AML-193 (cell line): ENCODE data around the gene HENMT1.
A peak's percentile ranks its signal among the peaks of the same experiment; 100 is the strongest.
"Not testable (repeated sequence)": the region's sequence is repeated elsewhere in the genome, so short reads cannot be mapped to it uniquely, and the experiment has no call there.

Experiments
- DNase-seq, 2 experiments: peaks; one replicate each; lab custom pipeline; 2025; lab: John Stamatoyannopoulos, UW

The HENMT1 gene

DNA sequence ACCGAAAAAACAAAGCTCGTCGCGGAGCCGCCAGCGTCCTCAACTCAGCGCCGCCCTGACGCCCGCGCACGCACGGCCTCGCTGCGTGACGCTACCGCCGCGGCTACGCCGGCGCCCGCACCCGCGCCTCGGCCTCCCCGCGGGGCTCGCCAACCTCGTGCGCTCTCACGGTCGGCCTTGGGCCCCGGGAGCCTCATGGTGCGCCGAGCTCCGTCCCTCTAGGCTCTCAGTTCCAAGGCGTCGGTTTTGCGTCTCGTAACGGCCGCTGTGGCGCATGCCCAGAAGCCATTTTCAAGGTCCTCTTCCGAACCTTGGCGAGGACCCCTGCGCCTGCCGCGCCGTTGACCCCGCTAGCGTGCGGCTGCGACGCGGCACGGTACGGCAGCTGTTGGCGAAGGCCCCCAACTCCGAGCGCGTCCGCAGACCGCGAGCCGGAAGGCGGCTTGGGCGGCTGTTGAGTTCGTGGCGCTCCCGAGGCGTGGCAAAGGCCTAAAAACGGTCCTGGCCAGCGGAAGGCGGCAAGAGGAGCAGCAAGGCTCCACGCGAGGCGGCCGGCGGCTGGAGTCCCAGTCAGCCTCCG lies at the start of gene HENMT1:
Gene HENMT1, minus strand, starts transcription at position 64 of the 580 bp plus-strand sequence. CDS start 1,209 bp downstream, outside the sequence.
- DNase-seq = peak; percentile 67 to 85

GRCh38 chr1:108708691-108709660 lies 48.1 kb upstream of the HENMT1 start:
- peak; percentile 10 to 25 for DNase-seq

DNA sequence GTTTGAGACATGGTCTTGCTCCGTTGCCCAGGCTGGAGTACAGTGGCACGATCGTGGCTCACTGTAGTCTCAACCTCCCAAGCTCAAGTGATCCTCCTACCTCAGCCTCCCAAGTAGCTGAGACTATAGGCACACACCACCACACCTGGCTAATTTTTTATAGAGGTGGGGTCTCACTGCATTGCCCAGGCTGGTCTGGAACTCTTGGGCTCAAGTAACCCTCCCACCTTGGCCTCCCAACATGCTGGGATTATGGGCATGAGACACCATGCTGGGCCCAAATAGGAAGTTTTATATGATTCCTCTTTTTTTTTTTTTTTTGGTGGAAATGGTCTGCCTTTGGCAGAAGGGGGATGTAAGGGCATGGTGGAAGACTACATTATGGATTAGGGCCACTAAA lies 45.8 kb upstream of the HENMT1 start:
- DNase-seq = no peak

GRCh38 chr1:108704496-108704895 lies 43.6 kb upstream of the HENMT1 start:
- DNase-seq = no peak

DNA sequence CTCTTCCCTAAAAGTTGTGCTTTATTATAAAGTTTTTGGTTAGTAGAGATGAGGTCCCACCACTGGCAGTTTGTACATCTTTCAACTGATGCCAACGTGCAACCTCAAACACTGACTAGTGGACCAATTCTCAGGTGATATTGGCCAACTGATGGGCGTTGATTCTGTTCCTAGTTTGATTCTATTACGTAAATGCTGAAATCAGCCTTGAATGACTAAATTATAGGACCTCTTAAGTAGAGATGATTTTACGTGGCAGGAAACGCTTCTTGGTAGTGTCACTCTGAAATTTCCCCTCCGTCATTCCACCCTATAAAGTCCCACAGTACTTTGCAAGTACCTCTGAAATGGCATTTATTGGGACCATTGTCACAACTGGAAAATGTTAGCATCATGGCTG lies 43.0 kb upstream of the HENMT1 start:
- no peak for DNase-seq

DNA sequence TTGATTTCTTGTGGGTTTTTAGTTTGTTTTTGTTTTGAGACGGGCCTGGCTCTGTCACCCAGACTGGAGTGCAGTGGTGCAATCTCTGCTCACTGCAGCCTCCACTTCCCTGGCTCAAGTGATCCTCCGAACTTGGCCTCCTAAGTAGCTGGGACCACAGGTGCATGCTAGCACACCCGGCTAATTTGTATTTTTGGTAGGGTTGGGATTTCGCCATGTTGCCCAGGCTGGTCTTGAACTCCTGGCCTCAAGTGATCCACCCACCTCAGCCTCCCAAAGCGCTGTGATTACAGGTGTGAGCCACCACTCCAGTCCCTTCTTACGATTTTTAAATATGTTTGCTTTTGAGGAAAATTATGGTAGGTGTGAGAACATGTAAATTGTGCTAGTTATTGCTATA lies 41.2 kb upstream of the HENMT1 start:
- DNase-seq = not testable (repeated sequence)

DNA sequence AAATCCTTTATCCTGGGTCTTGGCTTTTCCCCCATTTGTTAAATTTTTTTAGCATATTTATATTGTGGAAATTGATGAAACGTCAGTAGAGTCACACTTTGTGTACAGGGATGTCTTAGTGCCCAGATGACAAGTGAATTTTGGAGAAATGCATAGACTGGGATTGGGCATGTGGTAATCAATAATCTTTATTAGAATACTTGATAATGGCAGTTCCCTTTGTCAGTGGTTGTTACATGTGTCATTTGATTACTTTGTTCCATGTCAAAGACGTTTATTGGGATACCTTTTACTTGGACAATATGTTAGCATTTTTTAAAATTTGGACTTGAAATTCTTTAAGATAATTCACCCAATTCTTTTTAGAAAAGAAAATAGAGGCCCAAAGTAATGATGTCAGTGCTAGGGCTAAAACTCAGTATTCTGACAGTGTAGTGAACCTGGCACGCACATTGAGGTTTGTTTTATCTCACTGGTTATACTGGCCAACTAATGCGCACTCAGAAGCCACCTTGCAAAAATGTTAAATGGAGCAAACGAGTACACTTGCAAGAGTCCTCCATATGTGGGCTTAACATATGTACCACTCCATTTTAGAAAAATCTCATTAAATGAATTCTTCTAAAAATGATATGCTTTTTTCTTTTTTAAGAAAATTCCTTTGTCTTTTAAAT lies 40.4 kb upstream of the HENMT1 start:
- no peak for DNase-seq

- DNase-seq = no peak
Observed at GRCh38 chr1:108699375-108700332, 38.8 kb upstream of the HENMT1 start.

DNA sequence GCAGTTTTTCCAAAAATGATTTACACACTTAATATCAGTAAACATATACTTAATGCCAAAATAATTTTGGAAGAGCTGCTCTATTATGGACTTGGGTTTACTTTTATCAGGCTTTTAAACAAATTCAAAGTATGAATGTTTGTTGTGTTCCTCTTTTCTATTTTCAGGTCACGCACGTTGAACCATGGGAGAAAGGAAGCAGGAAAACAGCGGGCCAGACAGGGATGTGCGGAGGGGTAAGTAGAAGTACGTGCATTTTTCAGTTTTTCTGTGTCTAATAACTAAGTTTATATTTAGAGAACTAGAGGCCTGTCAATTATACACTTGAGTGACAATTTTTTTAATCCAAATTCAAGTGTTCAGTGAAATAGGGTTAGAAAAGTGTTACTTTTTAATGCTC lies 34.6 kb upstream of the HENMT1 start:
- DNase-seq = peak in 1 of 2 experiments; percentile 20

DNA sequence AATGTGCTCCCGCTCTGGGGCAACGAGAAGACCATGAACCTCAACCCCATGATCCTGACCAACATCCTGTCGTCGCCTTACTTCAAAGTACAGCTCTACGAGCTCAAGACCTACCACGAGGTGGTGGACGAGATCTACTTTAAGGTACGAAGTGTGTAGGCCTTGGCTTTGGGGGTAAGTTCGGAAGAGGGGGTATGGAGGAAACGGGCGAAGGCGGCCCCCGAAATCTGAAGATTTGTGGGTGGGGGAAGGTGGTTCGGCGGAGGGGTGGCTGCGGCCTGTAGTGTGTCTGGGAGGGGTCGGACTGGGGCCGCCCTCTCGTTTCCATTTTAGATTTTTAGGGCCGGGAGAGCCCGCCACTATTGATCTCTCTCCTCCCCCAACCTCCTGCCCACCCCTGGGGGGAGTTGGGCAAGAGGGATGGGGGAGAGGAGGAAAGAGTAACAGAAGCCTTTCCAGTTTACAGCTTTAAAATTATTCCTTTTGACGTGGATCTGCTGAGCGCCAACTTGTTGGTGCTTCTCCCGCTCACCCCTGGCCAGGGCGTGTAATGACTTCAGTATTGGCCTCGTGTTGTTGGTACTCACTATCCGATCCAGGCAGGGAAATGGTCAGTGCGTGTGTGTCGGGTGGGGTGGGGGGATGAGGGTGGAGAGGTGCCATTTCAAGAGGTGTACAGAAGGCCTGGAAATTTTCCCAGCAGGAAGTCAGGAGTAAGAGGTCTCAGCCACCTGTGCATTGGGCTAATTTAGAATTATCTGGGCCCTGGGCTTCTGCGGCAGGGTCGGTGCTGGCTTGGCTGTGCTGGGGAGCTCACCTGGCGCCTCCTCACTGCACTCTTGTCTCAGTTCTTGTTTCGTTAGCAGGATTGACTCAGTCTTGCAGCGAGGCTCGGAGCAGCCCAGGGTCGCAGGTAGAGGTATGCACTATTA lies 32.1 kb upstream of the HENMT1 start:
- peak; percentile 69 to 70 for DNase-seq

DNA sequence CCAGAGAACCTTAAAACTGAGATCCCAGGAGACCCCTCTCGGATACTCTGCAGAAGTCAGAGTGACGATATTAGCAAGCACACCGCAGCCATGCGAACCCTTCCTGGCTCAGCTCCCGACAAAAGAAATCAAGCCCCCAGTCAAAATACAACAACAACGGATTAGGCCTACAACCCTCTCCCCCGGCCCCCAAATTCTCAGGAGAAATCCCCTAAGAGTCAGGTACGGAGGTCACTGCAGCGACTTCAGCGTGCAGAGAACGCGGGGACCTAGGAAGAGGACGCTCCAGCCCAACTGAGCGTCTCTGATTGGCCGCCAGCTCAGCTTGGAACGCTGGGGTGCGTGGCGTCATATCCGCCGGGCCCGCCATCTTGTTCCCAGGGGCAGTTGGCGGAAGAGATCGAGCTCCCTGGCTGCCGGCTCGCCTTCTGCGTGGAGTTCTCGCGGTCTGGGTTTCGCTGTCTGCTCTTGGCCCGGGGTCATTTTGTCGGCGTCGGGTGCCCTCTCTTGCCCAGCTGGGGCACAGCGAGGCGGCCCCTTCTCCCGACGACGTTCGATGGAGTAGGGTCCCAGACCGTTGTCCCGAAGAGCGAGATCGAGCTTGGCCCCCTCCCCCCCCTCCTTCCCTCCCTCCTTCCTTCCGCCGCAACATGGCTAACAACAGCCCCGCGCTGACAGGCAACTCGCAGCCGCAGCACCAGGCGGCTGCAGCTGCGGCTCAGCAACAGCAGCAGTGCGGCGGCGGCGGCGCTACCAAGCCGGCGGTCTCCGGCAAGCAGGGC lies 31.2 kb upstream of the HENMT1 start, which contains the start of gene PRPF38B:
Gene PRPF38B, plus strand, starts transcription at position 369 of the 782 bp plus-strand sequence. Its CDS starts 282 bp downstream, at position 651.
- peak; percentile 86 to 88 for DNase-seq

GRCh38 chr1:108691128-108691941 lies 30.4 kb upstream of the HENMT1 start:
- no peak for DNase-seq

DNA sequence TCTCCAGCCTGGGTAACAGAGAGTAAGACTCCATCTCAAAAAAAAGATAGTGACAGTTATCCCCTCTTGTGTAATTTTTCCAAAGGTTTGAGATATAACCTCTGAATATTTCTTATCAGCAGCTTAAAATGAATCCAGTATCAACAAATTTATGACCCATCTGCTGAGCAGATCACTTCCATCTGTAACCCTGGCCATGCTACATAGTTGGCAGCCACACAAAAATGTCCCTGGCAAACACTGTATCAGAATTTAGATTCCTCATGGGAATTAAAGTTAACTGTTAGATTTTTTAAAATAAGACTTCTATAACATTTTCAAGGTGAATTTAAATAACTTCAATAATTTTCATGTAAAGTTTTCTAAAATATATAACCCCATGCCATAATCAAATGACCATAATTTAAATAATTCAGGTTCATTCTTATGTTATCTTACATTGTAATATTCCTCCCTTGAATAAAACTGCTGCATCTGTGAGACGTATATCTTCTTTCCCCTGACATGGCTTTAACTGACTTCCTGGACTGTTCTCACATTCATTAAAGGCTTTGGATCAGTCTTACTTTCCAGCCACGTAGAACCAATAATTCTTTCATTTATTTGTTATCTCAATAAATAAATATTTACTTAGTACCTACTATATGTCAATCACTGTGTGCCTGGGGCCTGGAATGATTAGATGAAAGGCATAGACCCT lies 25.9 kb upstream of the HENMT1 start:
- DNase-seq = no peak

GRCh38 chr1:108685529-108685928 lies 24.6 kb upstream of the HENMT1 start:
- DNase-seq = no peak

GRCh38 chr1:108681701-108682100 lies 20.8 kb upstream of the HENMT1 start:
- not testable (repeated sequence) for DNase-seq

- no peak for DNase-seq
Observed at GRCh38 chr1:108679586-108680213, 18.8 kb upstream of the HENMT1 start.

- DNase-seq = no peak
Observed at GRCh38 chr1:108678706-108679105, 17.8 kb upstream of the HENMT1 start.
